Endothelial cell (in vitro differentiated cells): Measurements from ENCODE around the gene GRIK3. TPM values are rescaled to one million over a fixed set of nuclear protein-coding genes. Genes with fewer than 3 reads are reported as not detected.
"Not testable (repeated sequence)": the region's sequence is repeated elsewhere in the genome, so short reads cannot be mapped to it uniquely, and the experiment has no call there.

ENCODE experiments used
- DNase-seq: peaks from one replicate; pipeline ENCODE4 v3.0.0; 2021; ENCODE audit warnings: low spot score
- H3K27ac Mint-ChIP-seq: one replicate; pipeline ENCODE4 v1.8.0; 2021; ENCODE audit warnings: mixed read lengths, inconsistent platforms; ENCODE audit not compliant: unreplicated experiment
- H3K27me3 Mint-ChIP-seq: one replicate; pipeline ENCODE4 v1.8.0; 2021; ENCODE audit warnings: mild to moderate bottlenecking, moderate library complexity, mixed read lengths, inconsistent platforms; ENCODE audit not compliant: unreplicated experiment
- H3K36me3 Mint-ChIP-seq: one replicate; pipeline ENCODE4 v1.8.0; 2021; ENCODE audit warnings: mild to moderate bottlenecking, low read depth, mixed read lengths, inconsistent platforms; ENCODE audit not compliant: unreplicated experiment
- H3K4me1 Mint-ChIP-seq: one replicate; pipeline ENCODE4 v1.8.0; 2021; ENCODE audit warnings: mild to moderate bottlenecking, mixed read lengths, inconsistent platforms; ENCODE audit not compliant: unreplicated experiment
- H3K4me3 Mint-ChIP-seq: one replicate; pipeline ENCODE4 v1.8.0; 2021; ENCODE audit warnings: mild to moderate bottlenecking, mixed read lengths, inconsistent platforms; ENCODE audit not compliant: unreplicated experiment
- H3K9me3 Mint-ChIP-seq: one replicate; pipeline ENCODE4 v1.8.0; 2021; ENCODE audit warnings: mixed read lengths, inconsistent platforms; ENCODE audit not compliant: unreplicated experiment
- total RNA-seq: library from RNA; stranded (reverse); fragmentation: NEBNext Ultra II Directional; extraction: Animal tissue kit (Norgen Biotek cat#: 25700); gene quantifications from one replicate; pipeline ENCODE4 v1.2.1, GENCODE V29; 2021; ENCODE audit not compliant: unreplicated experiment
- TF ChIP-seq, protein P1 (sequence below): fragments of 200-600 bp; sonication (generic); IDR thresholded peaks from one replicate; pipeline ENCODE4 v1.5.0; 2021; ENCODE audit warnings: antibody characterized with exemption; ENCODE audit not compliant: unreplicated experiment

GRIK3 gene
- total RNA-seq, 1 donor from 2014 or later, result 0.05 TPM

DNA sequence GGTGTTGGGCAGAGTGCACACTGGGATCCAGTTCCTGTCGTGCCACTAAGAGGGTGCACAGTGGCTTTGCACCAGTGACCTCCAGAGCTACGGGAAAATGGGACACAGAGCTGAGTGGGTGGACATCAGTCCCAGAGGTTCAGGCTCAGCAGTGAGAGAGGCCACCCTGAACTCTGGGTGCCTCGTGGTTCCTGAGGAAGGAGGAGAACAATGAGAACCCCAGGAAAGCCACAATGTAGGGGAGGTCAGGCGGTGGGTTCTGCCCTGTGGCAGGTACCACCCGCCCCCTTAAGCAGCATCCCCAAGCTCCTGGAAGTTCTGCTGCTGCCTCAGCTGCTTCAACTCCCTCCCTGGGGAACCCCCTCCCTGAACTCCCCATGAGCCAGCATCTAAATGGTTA is 112.2 kb downstream of the GRIK3 start:
- no peak for DNase-seq
- peaks cover 3% of the 10 kb centered on the region for H3K27me3 Mint-ChIP-seq
- H3K9me3 Mint-ChIP-seq, result no peaks in the 10 kb centered on the region
- H3K36me3 Mint-ChIP-seq, result no peaks in the 10 kb centered on the region
- no peak overlapping the region for H3K4me3 Mint-ChIP-seq
- TF ChIP-seq, protein P1, sequence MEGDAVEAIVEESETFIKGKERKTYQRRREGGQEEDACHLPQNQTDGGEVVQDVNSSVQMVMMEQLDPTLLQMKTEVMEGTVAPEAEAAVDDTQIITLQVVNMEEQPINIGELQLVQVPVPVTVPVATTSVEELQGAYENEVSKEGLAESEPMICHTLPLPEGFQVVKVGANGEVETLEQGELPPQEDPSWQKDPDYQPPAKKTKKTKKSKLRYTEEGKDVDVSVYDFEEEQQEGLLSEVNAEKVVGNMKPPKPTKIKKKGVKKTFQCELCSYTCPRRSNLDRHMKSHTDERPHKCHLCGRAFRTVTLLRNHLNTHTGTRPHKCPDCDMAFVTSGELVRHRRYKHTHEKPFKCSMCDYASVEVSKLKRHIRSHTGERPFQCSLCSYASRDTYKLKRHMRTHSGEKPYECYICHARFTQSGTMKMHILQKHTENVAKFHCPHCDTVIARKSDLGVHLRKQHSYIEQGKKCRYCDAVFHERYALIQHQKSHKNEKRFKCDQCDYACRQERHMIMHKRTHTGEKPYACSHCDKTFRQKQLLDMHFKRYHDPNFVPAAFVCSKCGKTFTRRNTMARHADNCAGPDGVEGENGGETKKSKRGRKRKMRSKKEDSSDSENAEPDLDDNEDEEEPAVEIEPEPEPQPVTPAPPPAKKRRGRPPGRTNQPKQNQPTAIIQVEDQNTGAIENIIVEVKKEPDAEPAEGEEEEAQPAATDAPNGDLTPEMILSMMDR, result no peak
- H3K27ac Mint-ChIP-seq, result no peak overlapping the region
- no peaks in the 10 kb centered on the region for H3K4me1 Mint-ChIP-seq

DNA sequence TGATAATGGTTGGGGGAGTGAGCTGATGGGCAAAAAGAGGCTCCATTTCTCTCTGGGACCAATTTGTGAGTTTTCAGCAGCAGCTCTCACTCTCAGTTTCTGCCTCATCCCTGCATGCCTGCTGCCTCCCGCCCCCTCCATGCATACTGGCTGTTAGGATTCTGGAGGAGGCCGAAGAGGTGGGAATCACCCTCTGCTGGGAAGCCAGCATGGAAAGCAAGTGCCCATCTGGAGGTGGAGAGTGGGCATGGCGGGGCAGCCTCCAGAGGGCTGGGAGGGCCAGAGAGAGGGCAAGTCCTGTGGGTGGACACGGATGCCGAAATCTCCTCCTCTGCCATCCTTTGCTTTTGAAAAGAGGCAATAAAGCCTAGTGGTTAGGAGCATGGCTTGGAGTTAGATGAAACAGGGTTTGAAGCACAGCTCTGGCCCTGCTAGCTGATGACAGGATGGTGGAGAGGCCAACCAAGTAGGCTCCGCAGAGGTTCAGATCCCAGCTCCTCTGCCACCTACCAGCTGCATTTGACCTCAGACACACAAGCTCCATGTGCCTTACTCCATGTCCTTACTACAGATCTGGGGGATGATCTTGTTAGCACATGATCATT is 113.4 kb downstream of the GRIK3 start:
- Mint-ChIP-seq H3K9me3 (no peaks in the 10 kb centered on the region), H3K36me3 (no peaks in the 10 kb centered on the region), H3K27ac (no peak overlapping the region), H3K27me3 (peaks cover 3% of the 10 kb centered on the region), H3K4me3 (no peak overlapping the region), H3K4me1 (no peaks in the 10 kb centered on the region)
- no peak for DNase-seq
- TF ChIP-seq, protein P1, result no peak

DNA sequence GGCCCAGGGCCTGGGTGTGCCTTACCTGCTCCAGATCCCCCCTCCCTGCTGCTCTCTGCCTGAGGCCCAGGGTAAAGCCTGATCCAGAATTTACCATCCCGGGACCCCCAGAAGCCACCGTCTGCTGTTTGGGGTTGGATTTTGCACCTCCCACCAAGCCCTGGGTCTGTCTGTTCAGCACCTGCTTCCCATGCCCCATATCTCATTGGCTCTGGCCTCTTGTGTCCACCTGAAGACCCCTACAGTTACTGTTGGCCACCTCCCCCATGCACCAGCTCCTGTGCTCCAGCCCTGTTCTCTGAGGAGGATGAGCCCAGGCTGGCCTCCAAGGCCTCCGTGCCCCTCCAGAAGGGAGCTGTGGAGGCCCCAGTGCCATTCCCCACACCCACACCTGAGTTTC is 113.9 kb downstream of the GRIK3 start:
- Mint-ChIP-seq H3K27ac (no peak overlapping the region), H3K4me3 (no peak overlapping the region), H3K9me3 (no peaks in the 10 kb centered on the region), H3K27me3 (peaks cover 3% of the 10 kb centered on the region), H3K4me1 (no peaks in the 10 kb centered on the region), H3K36me3 (no peaks in the 10 kb centered on the region)
- DNase-seq, result no peak
- TF ChIP-seq, protein P1, result no peak

DNA sequence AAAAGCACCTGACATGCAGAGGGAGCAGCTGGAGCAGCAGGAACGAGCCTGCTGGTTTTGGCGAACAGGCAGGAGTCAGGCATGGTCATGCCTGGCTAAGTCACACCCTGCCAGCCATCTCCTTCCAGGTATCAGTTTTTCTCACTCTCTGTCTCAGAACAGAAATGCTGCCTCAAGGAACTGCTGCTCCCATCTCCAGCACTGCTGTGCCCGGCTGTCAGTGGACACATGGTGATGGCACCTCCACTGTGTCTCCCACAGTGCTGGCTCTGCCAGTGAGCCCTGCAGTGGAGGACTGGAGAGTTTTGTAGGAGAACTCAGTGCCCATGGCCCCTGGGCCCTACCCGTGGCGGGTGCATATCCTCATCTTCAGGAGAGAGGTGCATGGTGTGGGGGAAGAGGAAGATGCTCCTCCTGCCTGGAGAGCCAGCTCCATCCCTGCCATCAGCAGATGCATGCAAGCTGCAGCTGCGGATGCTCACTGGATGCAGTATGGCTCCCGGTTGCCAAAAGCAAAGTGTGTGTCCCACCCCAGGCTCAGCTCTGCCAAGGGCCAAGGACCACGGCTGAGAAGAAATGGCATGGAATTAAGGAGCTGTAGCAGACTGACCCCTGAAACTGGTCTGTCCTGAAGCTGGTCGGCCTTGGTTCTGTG is 114.7 kb downstream of the GRIK3 start:
- Mint-ChIP-seq H3K9me3 (no peaks in the 10 kb centered on the region), H3K27me3 (peaks cover 2% of the 10 kb centered on the region), H3K4me1 (no peaks in the 10 kb centered on the region), H3K36me3 (no peaks in the 10 kb centered on the region), H3K27ac (no peak overlapping the region), H3K4me3 (no peak overlapping the region)
- DNase-seq, result no peak
- TF ChIP-seq, protein P1, result no peak

DNA sequence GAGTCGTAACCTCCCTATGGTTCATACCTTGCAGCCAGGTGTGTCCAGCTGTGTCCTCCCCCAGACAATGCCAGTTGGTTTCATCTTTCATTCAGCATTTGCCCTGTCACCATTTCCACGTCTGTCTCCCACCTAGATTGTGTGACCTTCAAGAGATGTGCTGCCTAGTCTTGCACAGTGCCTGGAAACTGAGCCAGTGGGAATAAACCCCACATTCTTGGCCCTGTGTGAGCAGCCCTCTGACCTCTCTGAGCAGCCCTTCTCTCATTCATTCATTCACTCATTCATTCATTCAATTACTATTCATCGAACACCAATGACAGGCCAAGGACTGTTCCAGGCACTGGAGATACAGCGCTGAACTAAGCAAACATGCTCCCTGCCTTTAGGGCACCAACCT is 115.7 kb downstream of the GRIK3 start:
- no peaks in the 10 kb centered on the region for H3K4me1 Mint-ChIP-seq
- peaks cover 1% of the 10 kb centered on the region for H3K27me3 Mint-ChIP-seq
- H3K9me3 Mint-ChIP-seq, result no peaks in the 10 kb centered on the region
- TF ChIP-seq, protein P1, result no peak
- no peaks in the 10 kb centered on the region for H3K36me3 Mint-ChIP-seq
- no peak overlapping the region for H3K27ac Mint-ChIP-seq
- H3K4me3 Mint-ChIP-seq, result no peak overlapping the region
- no peak for DNase-seq

DNA sequence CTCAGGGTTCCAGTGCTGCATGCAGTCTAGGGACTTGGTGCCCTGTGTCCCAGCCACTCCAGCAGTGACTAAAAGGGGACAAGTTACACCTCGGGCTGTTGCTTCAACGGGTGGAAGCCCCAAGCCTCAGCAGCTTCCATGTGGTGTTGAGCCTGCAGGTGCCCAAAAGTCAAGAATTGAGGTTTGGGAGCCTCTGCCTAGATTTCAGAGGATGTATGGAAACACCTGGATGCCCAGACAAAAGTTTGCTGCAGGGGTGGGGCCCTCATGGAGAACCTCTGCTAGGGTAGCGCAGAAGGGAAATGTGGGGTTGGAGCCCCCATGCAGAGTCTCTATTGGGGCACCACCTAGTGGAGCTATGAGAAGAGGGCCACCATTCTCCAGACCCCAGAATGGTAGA is 117.8 kb downstream of the GRIK3 start:
- not testable (repeated sequence) for H3K9me3 Mint-ChIP-seq, H3K4me3 Mint-ChIP-seq, DNase-seq, H3K27ac Mint-ChIP-seq, H3K36me3 Mint-ChIP-seq, H3K27me3 Mint-ChIP-seq, H3K4me1 Mint-ChIP-seq
